Measurements from ENCODE around the gene DGKZ. TPM values are rescaled to one million over a fixed set of nuclear protein-coding genes. Genes with fewer than 3 reads are reported as not detected.

The DGKZ gene
- total and polyA plus RNA-seq, 10 of the 15 experiments (the other 5 are each of a cell fraction or from before 2014, with no cell fraction given), result 0.50 to 78.4 (median 39.5) TPM

DNA sequence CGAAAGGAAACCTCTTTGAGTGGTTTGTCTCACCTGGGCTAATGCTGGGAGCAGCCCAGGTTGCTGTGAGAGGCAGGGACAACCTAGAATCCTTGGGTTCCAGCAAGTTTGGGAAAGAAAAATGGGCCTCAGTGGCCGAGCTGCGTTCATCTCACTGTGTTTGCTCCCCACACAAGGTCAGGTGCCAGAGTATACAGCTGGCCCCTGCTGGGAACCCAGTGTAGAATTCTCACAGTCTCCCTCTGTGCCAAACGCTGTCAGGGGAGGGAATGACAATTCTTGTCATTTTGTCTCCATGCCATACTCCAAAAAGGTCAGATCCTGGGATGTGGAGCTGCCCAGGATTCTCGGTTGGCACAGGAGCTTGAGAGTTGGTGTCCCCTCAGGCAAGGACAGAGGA is 4.3 kb downstream of the DGKZ start:
- no peak for FAIRE-seq
- in situ Hi-C loops (cut with MboI) (no loop called here), intact Hi-C loops (cut with micrococcal nuclease; ENCODE audit: unreplicated experiment) (no loop called here)
- Histone ChIP-seq H2AFZ (ENCODE audit: control insufficient read depth, low read depth, low read length) (no peak overlapping the region), H3K27me3 (replicated peaks in 1 of 2; ENCODE audit: control insufficient read depth in 2 of 2, insufficient read depth in 2 of 2, low read length in 1 of 2) (no peaks in the 10 kb centered on the region), H3K4me3 (no peak overlapping the region), H3K9ac (ENCODE audit: control insufficient read depth, insufficient read depth, low read length) (0 out of 2 replicates have a peak overlapping the region, but pooled peaks have one; percentile 4), H4K20me1 (ENCODE audit: control insufficient read depth, insufficient read depth) (no peaks in the 10 kb centered on the region), H3K36me3 (ENCODE audit: control insufficient read depth in 2 of 2, insufficient read depth in 2 of 2, low read length in 1 of 2) (peaks cover 0 to 3% of the 10 kb centered on the region in 2 experiments; a peak in 3 of 4 replicates), H3K27ac (ENCODE audit: control insufficient read depth, insufficient read depth) (no peak overlapping the region), H3K4me2 (ENCODE audit: control insufficient read depth, insufficient read depth) (peak overlapping the region; percentile 60; the same call in 1 of the 2 replicates), H3K79me2 (ENCODE audit: control insufficient read depth, insufficient read depth, low read length) (peaks cover 61% of the 10 kb centered on the region), H3K4me1 (ENCODE audit: control insufficient read depth, insufficient read depth, low read length) (peaks cover 33% of the 10 kb centered on the region), H3K9me3 (replicated peaks; ENCODE audit: control insufficient read depth, insufficient read depth, low read length) (no peaks in the 10 kb centered on the region)
- DNase-seq (ENCODE audit: low read depth, low spot score), result no peak
- CTCF ChIA-PET, result interaction anchor here (0.6 to 19.9 kb wide), 18 partner anchors 9 to 267 kb away, joined by 3 to 423 read pairs (median 5); partner anchors contain the start of genes ATG13 and CHRM4
- no TSS peak for BruUV-seq (replicated peaks)
- TF ChIP-seq ESRRA (IDR thresholded peaks at IDR 0.05; ENCODE audit: low read length) (no peak), KDM1A (IDR thresholded peaks at IDR 0.05; ENCODE audit: borderline replicate concordance) (no peak), ASH2L (IDR thresholded peaks at IDR 0.05; ENCODE audit: borderline replicate concordance, low read depth) (no peak), HDAC6 (IDR thresholded peaks at IDR 0.05; ENCODE audit: unreplicated experiment) (no peak), CREB1 (IDR thresholded peaks at IDR 0.05; ENCODE audit: low read depth) (no peak), KAT2A (conservative IDR thresholded peaks at IDR 0.05; ENCODE audit: control insufficient read depth, low read depth, low read length) (no peak), CBX5 (IDR thresholded peaks at IDR 0.05; ENCODE audit: low read depth) (no peak), SMARCA5 (IDR thresholded peaks at IDR 0.05) (no peak)
- TF ChIP-seq, protein P1, sequence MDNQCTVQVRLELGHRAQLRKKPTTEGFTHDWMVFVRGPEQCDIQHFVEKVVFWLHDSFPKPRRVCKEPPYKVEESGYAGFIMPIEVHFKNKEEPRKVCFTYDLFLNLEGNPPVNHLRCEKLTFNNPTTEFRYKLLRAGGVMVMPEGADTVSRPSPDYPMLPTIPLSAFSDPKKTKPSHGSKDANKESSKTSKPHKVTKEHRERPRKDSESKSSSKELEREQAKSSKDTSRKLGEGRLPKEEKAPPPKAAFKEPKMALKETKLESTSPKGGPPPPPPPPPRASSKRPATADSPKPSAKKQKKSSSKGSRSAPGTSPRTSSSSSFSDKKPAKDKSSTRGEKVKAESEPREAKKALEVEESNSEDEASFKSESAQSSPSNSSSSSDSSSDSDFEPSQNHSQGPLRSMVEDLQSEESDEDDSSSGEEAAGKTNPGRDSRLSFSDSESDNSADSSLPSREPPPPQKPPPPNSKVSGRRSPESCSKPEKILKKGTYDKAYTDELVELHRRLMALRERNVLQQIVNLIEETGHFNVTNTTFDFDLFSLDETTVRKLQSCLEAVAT (IDR thresholded peaks at IDR 0.05), result no peak
- TF ChIP-seq, protein P2, sequence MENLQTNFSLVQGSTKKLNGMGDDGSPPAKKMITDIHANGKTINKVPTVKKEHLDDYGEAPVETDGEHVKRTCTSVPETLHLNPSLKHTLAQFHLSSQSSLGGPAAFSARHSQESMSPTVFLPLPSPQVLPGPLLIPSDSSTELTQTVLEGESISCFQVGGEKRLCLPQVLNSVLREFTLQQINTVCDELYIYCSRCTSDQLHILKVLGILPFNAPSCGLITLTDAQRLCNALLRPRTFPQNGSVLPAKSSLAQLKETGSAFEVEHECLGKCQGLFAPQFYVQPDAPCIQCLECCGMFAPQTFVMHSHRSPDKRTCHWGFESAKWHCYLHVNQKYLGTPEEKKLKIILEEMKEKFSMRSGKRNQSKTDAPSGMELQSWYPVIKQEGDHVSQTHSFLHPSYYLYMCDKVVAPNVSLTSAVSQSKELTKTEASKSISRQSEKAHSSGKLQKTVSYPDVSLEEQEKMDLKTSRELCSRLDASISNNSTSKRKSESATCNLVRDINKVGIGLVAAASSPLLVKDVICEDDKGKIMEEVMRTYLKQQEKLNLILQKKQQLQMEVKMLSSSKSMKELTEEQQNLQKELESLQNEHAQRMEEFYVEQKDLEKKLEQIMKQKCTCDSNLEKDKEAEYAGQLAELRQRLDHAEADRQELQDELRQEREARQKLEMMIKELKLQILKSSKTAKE (IDR thresholded peaks at IDR 0.05; ENCODE audit: low read depth, poor library complexity, severe bottlenecking), result no peak
- TF ChIP-seq, protein P3, sequence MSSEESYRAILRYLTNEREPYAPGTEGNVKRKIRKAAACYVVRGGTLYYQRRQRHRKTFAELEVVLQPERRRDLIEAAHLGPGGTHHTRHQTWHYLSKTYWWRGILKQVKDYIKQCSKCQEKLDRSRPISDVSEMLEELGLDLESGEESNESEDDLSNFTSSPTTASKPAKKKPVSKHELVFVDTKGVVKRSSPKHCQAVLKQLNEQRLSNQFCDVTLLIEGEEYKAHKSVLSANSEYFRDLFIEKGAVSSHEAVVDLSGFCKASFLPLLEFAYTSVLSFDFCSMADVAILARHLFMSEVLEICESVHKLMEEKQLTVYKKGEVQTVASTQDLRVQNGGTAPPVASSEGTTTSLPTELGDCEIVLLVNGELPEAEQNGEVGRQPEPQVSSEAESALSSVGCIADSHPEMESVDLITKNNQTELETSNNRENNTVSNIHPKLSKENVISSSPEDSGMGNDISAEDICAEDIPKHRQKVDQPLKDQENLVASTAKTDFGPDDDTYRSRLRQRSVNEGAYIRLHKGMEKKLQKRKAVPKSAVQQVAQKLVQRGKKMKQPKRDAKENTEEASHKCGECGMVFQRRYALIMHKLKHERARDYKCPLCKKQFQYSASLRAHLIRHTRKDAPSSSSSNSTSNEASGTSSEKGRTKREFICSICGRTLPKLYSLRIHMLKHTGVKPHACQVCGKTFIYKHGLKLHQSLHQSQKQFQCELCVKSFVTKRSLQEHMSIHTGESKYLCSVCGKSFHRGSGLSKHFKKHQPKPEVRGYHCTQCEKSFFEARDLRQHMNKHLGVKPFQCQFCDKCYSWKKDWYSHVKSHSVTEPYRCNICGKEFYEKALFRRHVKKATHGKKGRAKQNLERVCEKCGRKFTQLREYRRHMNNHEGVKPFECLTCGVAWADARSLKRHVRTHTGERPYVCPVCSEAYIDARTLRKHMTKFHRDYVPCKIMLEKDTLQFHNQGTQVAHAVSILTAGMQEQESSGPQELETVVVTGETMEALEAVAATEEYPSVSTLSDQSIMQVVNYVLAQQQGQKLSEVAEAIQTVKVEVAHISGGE (CRISPR knock-in tag; IDR thresholded peaks at IDR 0.05), result no peak
- POLR2A ChIA-PET, result interaction anchor here (1.2 to 2.9 kb wide), 2 partner anchors 9 to 16 kb away, joined by 3 to 21 read pairs; no protein-coding TSS in a partner anchor
- SMC1A ChIA-PET (ENCODE audit: uncharacterized antibody, unreplicated experiment), result interaction anchor here (0.6 to 5.3 kb wide), 5 partner anchors 9 to 272 kb away, joined by 3 to 70 read pairs (median 5); no protein-coding TSS in a partner anchor
- RAD21 ChIA-PET (ENCODE audit: unreplicated experiment), result interaction anchor here (0.9 to 4.3 kb wide), 11 partner anchors 10 to 267 kb away, joined by 3 to 24 read pairs (median 4); no protein-coding TSS in a partner anchor
- ATAC-seq, result no peak
- WGBS (ENCODE audit: insufficient coverage, insufficient replicate concordance, low lambda C conversion rate, missing lambda C conversion rate), result 87% methylated on average over 5 of the region's 5 CpGs

Measured in GM12878 (cell line).